ENCODE results near the gene RHNO1.

Gene RHNO1

DNA sequence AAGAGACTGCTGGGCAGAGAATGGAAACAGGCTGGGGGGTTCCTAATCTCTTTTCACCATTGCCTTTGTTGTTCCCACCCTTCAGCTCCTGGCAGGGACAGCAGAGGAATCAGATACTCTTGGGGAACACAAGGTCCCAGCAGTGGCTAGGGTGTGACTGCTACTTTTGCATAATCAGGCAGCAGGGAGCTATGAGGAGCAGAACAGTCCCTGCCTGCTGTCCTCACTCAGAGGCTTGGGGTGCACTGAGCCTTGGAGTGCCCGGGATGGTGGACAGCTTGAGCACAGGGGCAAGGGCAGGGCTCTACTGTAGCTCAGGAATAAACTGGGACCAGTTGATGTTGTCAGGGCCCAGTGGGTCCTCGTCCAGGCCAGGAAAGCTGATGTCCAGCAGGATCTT, 18.7 kb upstream of the RHNO1 start:
- Histone ChIP-seq H2BK12ac (ENCODE audit: low read length) (no peak overlapping the region), H3K27ac (replicated peaks; ENCODE audit: low read length) (no peak overlapping the region), H4K8ac (ENCODE audit: low read depth, low read length) (no peak overlapping the region)

DNA sequence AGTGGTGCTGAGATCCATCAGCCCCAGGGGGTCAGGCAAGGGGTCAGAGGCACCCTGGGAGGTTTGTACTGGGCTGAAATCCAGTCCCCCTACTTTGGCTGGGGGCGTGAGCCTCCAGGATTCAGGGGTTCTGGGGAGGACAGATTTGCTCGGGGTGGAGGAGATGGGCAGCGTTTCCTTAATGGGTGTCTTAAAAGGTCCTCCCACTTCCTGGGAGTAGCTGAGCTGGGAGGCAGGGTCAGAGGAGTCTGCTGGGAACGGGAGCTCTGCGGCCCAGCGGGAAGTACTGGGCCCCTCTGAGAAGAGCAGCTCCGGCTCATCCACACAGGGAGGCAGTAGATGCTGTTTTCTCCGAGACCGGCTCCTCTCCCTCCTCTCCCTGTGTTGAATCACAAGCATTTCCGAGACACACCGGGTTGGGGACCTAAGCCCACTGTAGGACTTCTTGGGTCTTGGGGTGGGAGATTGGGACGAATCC, 18.0 kb upstream of the RHNO1 start:
- no peak overlapping the region for H3K4me2 ChIP-seq (ENCODE audit: insufficient read depth, low read length, poor library complexity, severe bottlenecking)
- no peak overlapping the region for H2AFZ ChIP-seq (ENCODE audit: low read length)
- H3K4me3 ChIP-seq (ENCODE audit: low read length in 2 of 2) = no peak overlapping the region
- H3K4me1 ChIP-seq (ENCODE audit: control insufficient read depth in 2 of 2, insufficient read depth in 1 of 2, low read depth in 1 of 2, low read length in 2 of 2) = peaks cover 7 to 12% of the 10 kb centered on the region in 2 donors
- DNase-seq (ENCODE audit: low spot score) = no peak
- no peak overlapping the region for H2BK12ac ChIP-seq (ENCODE audit: low read length)
- no peaks in the 10 kb centered on the region for H3K27me3 ChIP-seq (ENCODE audit: control insufficient read depth in 3 of 3, insufficient read depth in 3 of 3, low read depth in 1 of 3, low read length in 3 of 3)
- no peak overlapping the region for H2BK5ac ChIP-seq (ENCODE audit: low read length)
- no peaks in the 10 kb centered on the region for H3K79me1 ChIP-seq (ENCODE audit: low read depth, low read length)
- no peak overlapping the region for H3K18ac ChIP-seq (ENCODE audit: low read length)
- H3K4ac ChIP-seq (ENCODE audit: low read length) = no peak overlapping the region
- H2BK120ac ChIP-seq (ENCODE audit: low read depth, low read length) = no peak overlapping the region
- no peaks in the 10 kb centered on the region for H3K9me3 ChIP-seq (replicated peaks in 1 of 2; ENCODE audit: control insufficient read depth in 2 of 2, insufficient read depth in 1 of 2, low read depth in 1 of 2, low read length in 2 of 2)
- no CpG with 5 or more reads among the region's 12 CpGs for WGBS, 2 donors (ENCODE audit: extremely low coverage in 2 of 2, insufficient read length in 2 of 2, insufficient replicate concordance in 1 of 2)
- H2AK5ac ChIP-seq (ENCODE audit: low read depth, low read length) = no peak overlapping the region
- no peak overlapping the region for H4K91ac ChIP-seq (ENCODE audit: low read depth, low read length, poor library complexity)
- no peak overlapping the region for H3K27ac ChIP-seq (replicated peaks; ENCODE audit: low read length)
- H2BK15ac ChIP-seq (ENCODE audit: low read length) = no peak overlapping the region
- H3K23ac ChIP-seq (ENCODE audit: low read depth, low read length, poor library complexity) = no peak overlapping the region
- no peak overlapping the region for H3K14ac ChIP-seq (ENCODE audit: low read length)
- H3K9ac ChIP-seq (ENCODE audit: low read depth, low read length, poor library complexity) = no peak overlapping the region
- H3K36me3 ChIP-seq (replicated peaks in 1 of 2; ENCODE audit: control insufficient read depth in 2 of 2, insufficient read depth in 2 of 2, low read length in 2 of 2) = peaks cover 25 to 67% of the 10 kb centered on the region in 2 donors
- H4K8ac ChIP-seq (ENCODE audit: low read depth, low read length) = no peak overlapping the region

More for the DNA sequence above, 18.7 kb upstream of the RHNO1 start:
- no CpG with 5 or more reads among the region's 2 CpGs for WGBS, 2 donors (ENCODE audit: extremely low coverage in 2 of 2, insufficient read length in 2 of 2, insufficient replicate concordance in 1 of 2)
- Histone ChIP-seq H3K36me3 (replicated peaks in 1 of 2; ENCODE audit: control insufficient read depth in 2 of 2, insufficient read depth in 2 of 2, low read length in 2 of 2) (peaks cover 25 to 60% of the 10 kb centered on the region in 2 donors), H2BK15ac (ENCODE audit: low read length) (no peak overlapping the region), H3K4me1 (ENCODE audit: control insufficient read depth in 2 of 2, insufficient read depth in 1 of 2, low read depth in 1 of 2, low read length in 2 of 2) (peaks cover 7 to 12% of the 10 kb centered on the region in 2 donors), H3K9ac (ENCODE audit: low read depth, low read length, poor library complexity) (no peak overlapping the region), H3K18ac (ENCODE audit: low read length) (no peak overlapping the region), H2BK5ac (ENCODE audit: low read length) (no peak overlapping the region), H3K4ac (ENCODE audit: low read length) (no peak overlapping the region), H2AK5ac (ENCODE audit: low read depth, low read length) (no peak overlapping the region), H3K27me3 (ENCODE audit: control insufficient read depth in 3 of 3, insufficient read depth in 3 of 3, low read depth in 1 of 3, low read length in 3 of 3) (no peaks in the 10 kb centered on the region), H4K91ac (ENCODE audit: low read depth, low read length, poor library complexity) (no peak overlapping the region), H3K4me2 (ENCODE audit: insufficient read depth, low read length, poor library complexity, severe bottlenecking) (no peak overlapping the region), H3K4me3 (ENCODE audit: low read length in 2 of 2) (no peak overlapping the region), H3K9me3 (replicated peaks in 1 of 2; ENCODE audit: control insufficient read depth in 2 of 2, insufficient read depth in 1 of 2, low read depth in 1 of 2, low read length in 2 of 2) (no peaks in the 10 kb centered on the region), H3K14ac (ENCODE audit: low read length) (no peak overlapping the region), H3K79me1 (ENCODE audit: low read depth, low read length) (no peaks in the 10 kb centered on the region), H3K23ac (ENCODE audit: low read depth, low read length, poor library complexity) (no peak overlapping the region), H2AFZ (ENCODE audit: low read length) (no peak overlapping the region), H2BK120ac (ENCODE audit: low read depth, low read length) (no peak overlapping the region)
- no peak for DNase-seq (ENCODE audit: low spot score)

DNA sequence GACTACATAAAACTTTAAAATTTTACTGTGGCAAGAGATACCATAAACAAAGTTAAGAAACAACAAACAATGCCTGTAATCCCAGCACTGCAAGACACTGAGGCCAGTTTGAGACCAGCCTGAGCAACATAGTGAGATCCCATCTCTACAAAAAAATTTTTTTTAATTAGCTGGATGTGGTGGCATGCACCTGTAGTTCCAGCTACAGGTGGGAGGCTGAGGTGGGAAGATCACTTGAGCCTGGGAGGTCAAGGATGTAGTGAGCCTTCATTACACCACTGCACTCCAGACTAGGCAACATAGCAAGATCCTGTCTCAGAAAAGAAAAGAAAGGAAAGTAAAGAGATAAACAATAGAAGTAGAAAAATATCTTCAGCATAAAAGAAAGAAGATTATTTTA, 16.9 kb upstream of the RHNO1 start:
- Histone ChIP-seq H3K4me3 (ENCODE audit: low read length in 2 of 2) (no peak overlapping the region), H2BK12ac (ENCODE audit: low read length) (no peak overlapping the region), H3K79me1 (ENCODE audit: low read depth, low read length) (peaks cover 3% of the 10 kb centered on the region), H2AFZ (ENCODE audit: low read length) (no peak overlapping the region), H3K4me2 (ENCODE audit: insufficient read depth, low read length, poor library complexity, severe bottlenecking) (no peak overlapping the region), H3K27me3 (ENCODE audit: control insufficient read depth in 3 of 3, insufficient read depth in 3 of 3, low read depth in 1 of 3, low read length in 3 of 3) (no peaks in the 10 kb centered on the region), H3K4me1 (ENCODE audit: control insufficient read depth in 2 of 2, insufficient read depth in 1 of 2, low read depth in 1 of 2, low read length in 2 of 2) (peaks cover 7 to 12% of the 10 kb centered on the region in 2 donors), H3K18ac (ENCODE audit: low read length) (no peak overlapping the region), H3K23ac (ENCODE audit: low read depth, low read length, poor library complexity) (no peak overlapping the region), H2AK5ac (ENCODE audit: low read depth, low read length) (no peak overlapping the region), H4K8ac (ENCODE audit: low read depth, low read length) (no peak overlapping the region), H2BK5ac (ENCODE audit: low read length) (no peak overlapping the region), H3K36me3 (replicated peaks in 1 of 2; ENCODE audit: control insufficient read depth in 2 of 2, insufficient read depth in 2 of 2, low read length in 2 of 2) (peaks cover 37 to 79% of the 10 kb centered on the region in 2 donors), H4K91ac (ENCODE audit: low read depth, low read length, poor library complexity) (no peak overlapping the region), H3K9ac (ENCODE audit: low read depth, low read length, poor library complexity) (no peak overlapping the region), H3K27ac (replicated peaks; ENCODE audit: low read length) (no peak overlapping the region), H2BK15ac (ENCODE audit: low read length) (no peak overlapping the region), H2BK120ac (ENCODE audit: low read depth, low read length) (no peak overlapping the region), H3K4ac (ENCODE audit: low read length) (no peak overlapping the region), H3K9me3 (replicated peaks in 1 of 2; ENCODE audit: control insufficient read depth in 2 of 2, insufficient read depth in 1 of 2, low read depth in 1 of 2, low read length in 2 of 2) (no peaks in the 10 kb centered on the region), H3K14ac (ENCODE audit: low read length) (no peak overlapping the region)
- DNase-seq (ENCODE audit: low spot score) = no peak

DNA sequence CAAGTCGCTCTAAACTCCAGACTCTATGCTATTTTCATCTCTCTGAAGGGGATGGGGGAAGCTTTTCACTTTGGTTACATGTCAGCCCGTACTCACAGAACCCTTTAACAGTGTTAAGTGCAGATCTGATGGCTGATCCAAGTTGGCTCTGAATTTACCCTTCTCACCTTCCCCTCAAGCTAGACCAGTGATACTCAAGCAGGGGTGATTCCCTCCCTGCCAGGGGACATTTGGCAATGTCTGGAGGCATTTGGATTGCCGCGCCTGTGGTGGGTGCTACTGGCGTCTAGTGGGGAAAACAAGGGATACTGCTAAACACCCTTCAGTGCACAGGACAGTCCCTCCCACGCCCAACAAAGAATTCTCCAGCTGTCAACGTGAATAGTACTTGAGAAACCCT, 14.1 kb upstream of the RHNO1 start:
- no peaks in the 10 kb centered on the region for H3K27me3 ChIP-seq (ENCODE audit: control insufficient read depth in 3 of 3, insufficient read depth in 3 of 3, low read depth in 1 of 3, low read length in 3 of 3)
- H3K4me2 ChIP-seq (ENCODE audit: insufficient read depth, low read length, poor library complexity, severe bottlenecking) = no peak overlapping the region
- peak overlapping the region in 1 of 2 donors; percentile 14 for H3K4me3 ChIP-seq (ENCODE audit: low read length in 2 of 2)
- H3K4me1 ChIP-seq (ENCODE audit: control insufficient read depth in 2 of 2, insufficient read depth in 1 of 2, low read depth in 1 of 2, low read length in 2 of 2) = no peaks in the 10 kb centered on the region
- H4K8ac ChIP-seq (ENCODE audit: low read depth, low read length) = peak overlapping the region; percentile 43
- no peak overlapping the region for H3K27ac ChIP-seq (replicated peaks; ENCODE audit: low read length)
- H3K4ac ChIP-seq (ENCODE audit: low read length) = no peak overlapping the region
- no peak overlapping the region for H3K9ac ChIP-seq (ENCODE audit: low read depth, low read length, poor library complexity)
- H3K36me3 ChIP-seq (replicated peaks in 1 of 2; ENCODE audit: control insufficient read depth in 2 of 2, insufficient read depth in 2 of 2, low read length in 2 of 2) = peaks cover 54 to 96% of the 10 kb centered on the region in 2 donors
- no peak overlapping the region for H2BK120ac ChIP-seq (ENCODE audit: low read depth, low read length)
- no peak overlapping the region for H2BK5ac ChIP-seq (ENCODE audit: low read length)
- DNase-seq (ENCODE audit: low spot score) = no peak
- no peak overlapping the region for H4K91ac ChIP-seq (ENCODE audit: low read depth, low read length, poor library complexity)
- no peaks in the 10 kb centered on the region for H3K9me3 ChIP-seq (replicated peaks in 1 of 2; ENCODE audit: control insufficient read depth in 2 of 2, insufficient read depth in 1 of 2, low read depth in 1 of 2, low read length in 2 of 2)
- H3K18ac ChIP-seq (ENCODE audit: low read length) = no peak overlapping the region
- no peak overlapping the region for H2AK5ac ChIP-seq (ENCODE audit: low read depth, low read length)
- H2BK15ac ChIP-seq (ENCODE audit: low read length) = no peak overlapping the region
- H2AFZ ChIP-seq (ENCODE audit: low read length) = no peak overlapping the region
- H3K14ac ChIP-seq (ENCODE audit: low read length) = no peak overlapping the region
- no CpG with 5 or more reads among the region's 7 CpGs for WGBS, 2 donors (ENCODE audit: extremely low coverage in 2 of 2, insufficient read length in 2 of 2, insufficient replicate concordance in 1 of 2)
- no peak overlapping the region for H3K23ac ChIP-seq (ENCODE audit: low read depth, low read length, poor library complexity)
- H3K79me1 ChIP-seq (ENCODE audit: low read depth, low read length) = peaks cover 3% of the 10 kb centered on the region
- H2BK12ac ChIP-seq (ENCODE audit: low read length) = no peak overlapping the region

Data from neuronal stem cell (in vitro differentiated cells).